ENCODE data around the gene CES2.
"Not testable (repeated sequence)": the region's sequence is repeated elsewhere in the genome, so short reads cannot be mapped to it uniquely, and the experiment has no call there.

GRCh38 chr16:66974156-66974931 lies 39.0 kb downstream of the CES2 start:
- TF ChIP-seq CTCF (IDR thresholded peaks at IDR 0.05; ENCODE audit: insufficient read depth, low read length, poor library complexity, severe bottlenecking); EZH2phosphoT487 (conservative IDR thresholded peaks at IDR 0.05; ENCODE audit: low read length): not testable (repeated sequence)
